Kidney (tissue), 14 donors: Measurements from ENCODE around the gene DISP3. TPM values are rescaled to one million over a fixed set of nuclear protein-coding genes. Genes with fewer than 3 reads are reported as not detected.

Experiments
- DNase-seq, 5 donors: peaks; one replicate each; pipeline ENCODE4 v3.0.0-alpha.2; 2013 to 2020
- FAIRE-seq: peaks from 2 replicates; lab custom pipeline; 2012; peaks lifted over from hg19 to GRCh38; lab: Jason Lieb, UNC
- H3K27ac ChIP-seq, 2 donors: one replicate each; pipeline ENCODE4 v1.7.0; 2013; ENCODE audit warnings: low read depth in 2 of 2, low read length in 2 of 2, inconsistent platforms in 1 of 2
- H3K27me3 ChIP-seq: one replicate; pipeline ENCODE4 v1.7.1; 2013; ENCODE audit warnings: low read length, inconsistent platforms; ENCODE audit not compliant: control insufficient read depth, insufficient read depth
- H3K36me3 ChIP-seq, 3 donors: one replicate each; pipeline versions ENCODE4 v1.7.0 to v1.7.1; 2013; ENCODE audit warnings: low read length in 3 of 3, control low read depth in 1 of 3, inconsistent platforms in 1 of 3; ENCODE audit not compliant: insufficient read depth in 3 of 3, control insufficient read depth in 2 of 3
- H3K4me1 ChIP-seq, 3 donors: one replicate each; pipeline versions ENCODE4 v1.7.0 to v1.7.1; 2013; ENCODE audit warnings: low read length in 3 of 3, inconsistent platforms in 1 of 3, low read depth in 1 of 3; ENCODE audit not compliant: control insufficient read depth in 2 of 3, insufficient read depth in 2 of 3
- H3K4me3 ChIP-seq, 3 donors: one replicate each; pipeline versions ENCODE4 v1.7.0 to v1.8.1; 2013; ENCODE audit warnings: low read length in 3 of 3, control low read depth in 1 of 3, inconsistent platforms in 1 of 3
- H3K9ac ChIP-seq, 3 donors: one replicate each; pipeline versions ENCODE4 v1.7.0 to v1.7.1; 2013; ENCODE audit warnings: low read length in 3 of 3, control low read depth in 1 of 3, inconsistent platforms in 1 of 3
- H3K9me3 ChIP-seq, 3 donors: one replicate each; pipeline versions ENCODE4 v1.7.0 to v1.7.1; 2013; ENCODE audit warnings: low read length in 3 of 3, control low read depth in 1 of 3, inconsistent platforms in 1 of 3; ENCODE audit not compliant: control insufficient read depth in 2 of 3, insufficient read depth in 1 of 3
- intact Hi-C: fragments of 100-400 bp; cut with DNase I; formaldehyde crosslinking; loops from one replicate; pipeline ENCODE4 v1.11.1; 2022
- polyA plus RNA-seq: library from polyadenylated mRNA; stranded (reverse); fragments of 350-450 nt; fragmentation: Illumina TruSeq; extraction: RNeasy Lipid Tissue Mini Kit (QIAGEN cat#74804); gene quantifications from one replicate; pipeline ENCODE4 v1.2.3, GENCODE V29; 2014; ENCODE audit warnings: low read depth, low replicate concordance; ENCODE audit not compliant: insufficient read depth
- total RNA-seq: library from RNA; stranded (reverse); fragmentation: NEBNext Ultra II Directional; extraction: Animal tissue kit (Norgen Biotek cat#: 25700); gene quantifications from one replicate; pipeline ENCODE4 v1.2.1, GENCODE V29; 2021
- TF ChIP-seq, protein P1 (sequence below): IDR thresholded peaks from 3 replicates; pipeline ENCODE4 v1.5.1; 2012; ENCODE audit warnings: mild to moderate bottlenecking, moderate library complexity, borderline replicate concordance; ENCODE audit not compliant: insufficient read depth; ENCODE audit errors: extremely low read depth
- donor health status: control.
- donor health status: control.
- donor health status: control.
- donor health status: control.
- donor health status: control.
- donor health status: DM: yes; HTN: yes; CAD: no.
- donor health status: Normal renal cell carcinoma (clear cell type).

DISP3 gene
- total and polyA plus RNA-seq, 2 donors from 2014 or later, result 0.19 TPM; not detected in 1

- intact Hi-C loops, result no loop called here
- H3K9ac ChIP-seq, result no peak overlapping the region
- H3K36me3 ChIP-seq, result no peaks in the 10 kb centered on the region
- DNase-seq, result no peak
- H3K27ac ChIP-seq, result no peak overlapping the region
- no peaks in the 10 kb centered on the region for H3K4me1 ChIP-seq
- no peak for FAIRE-seq
- H3K27me3 ChIP-seq, result no peaks in the 10 kb centered on the region
- TF ChIP-seq, protein P1, sequence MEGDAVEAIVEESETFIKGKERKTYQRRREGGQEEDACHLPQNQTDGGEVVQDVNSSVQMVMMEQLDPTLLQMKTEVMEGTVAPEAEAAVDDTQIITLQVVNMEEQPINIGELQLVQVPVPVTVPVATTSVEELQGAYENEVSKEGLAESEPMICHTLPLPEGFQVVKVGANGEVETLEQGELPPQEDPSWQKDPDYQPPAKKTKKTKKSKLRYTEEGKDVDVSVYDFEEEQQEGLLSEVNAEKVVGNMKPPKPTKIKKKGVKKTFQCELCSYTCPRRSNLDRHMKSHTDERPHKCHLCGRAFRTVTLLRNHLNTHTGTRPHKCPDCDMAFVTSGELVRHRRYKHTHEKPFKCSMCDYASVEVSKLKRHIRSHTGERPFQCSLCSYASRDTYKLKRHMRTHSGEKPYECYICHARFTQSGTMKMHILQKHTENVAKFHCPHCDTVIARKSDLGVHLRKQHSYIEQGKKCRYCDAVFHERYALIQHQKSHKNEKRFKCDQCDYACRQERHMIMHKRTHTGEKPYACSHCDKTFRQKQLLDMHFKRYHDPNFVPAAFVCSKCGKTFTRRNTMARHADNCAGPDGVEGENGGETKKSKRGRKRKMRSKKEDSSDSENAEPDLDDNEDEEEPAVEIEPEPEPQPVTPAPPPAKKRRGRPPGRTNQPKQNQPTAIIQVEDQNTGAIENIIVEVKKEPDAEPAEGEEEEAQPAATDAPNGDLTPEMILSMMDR, result no peak
- H3K9me3 ChIP-seq, result no peaks in the 10 kb centered on the region
- no peak overlapping the region for H3K4me3 ChIP-seq
Measured at GRCh38 chr1:11481019-11481418, 2.1 kb downstream of the DISP3 start.

DNA sequence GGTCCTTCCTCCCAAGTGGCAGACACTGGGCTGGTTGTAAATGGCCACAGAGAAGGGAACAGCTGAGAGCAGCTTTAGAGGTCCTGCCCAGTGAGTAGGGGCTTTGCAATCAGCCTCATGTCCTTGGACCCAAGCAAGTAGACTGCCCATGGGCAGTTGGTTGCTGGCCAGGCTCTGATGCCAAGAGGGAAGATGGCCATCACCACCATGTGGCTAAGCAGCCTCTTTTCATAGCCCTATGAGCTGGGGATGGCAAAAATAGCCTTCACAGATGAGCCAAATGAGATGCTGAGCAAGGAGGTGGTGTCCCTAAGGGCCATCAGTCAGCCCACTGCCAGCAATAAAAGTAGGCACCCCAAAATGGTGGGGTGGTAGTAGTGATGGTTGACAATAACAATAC is 3.2 kb downstream of the DISP3 start:
- TF ChIP-seq, protein P1, result no peak
- H3K27me3 ChIP-seq, result no peaks in the 10 kb centered on the region
- FAIRE-seq, result no peak

DNA sequence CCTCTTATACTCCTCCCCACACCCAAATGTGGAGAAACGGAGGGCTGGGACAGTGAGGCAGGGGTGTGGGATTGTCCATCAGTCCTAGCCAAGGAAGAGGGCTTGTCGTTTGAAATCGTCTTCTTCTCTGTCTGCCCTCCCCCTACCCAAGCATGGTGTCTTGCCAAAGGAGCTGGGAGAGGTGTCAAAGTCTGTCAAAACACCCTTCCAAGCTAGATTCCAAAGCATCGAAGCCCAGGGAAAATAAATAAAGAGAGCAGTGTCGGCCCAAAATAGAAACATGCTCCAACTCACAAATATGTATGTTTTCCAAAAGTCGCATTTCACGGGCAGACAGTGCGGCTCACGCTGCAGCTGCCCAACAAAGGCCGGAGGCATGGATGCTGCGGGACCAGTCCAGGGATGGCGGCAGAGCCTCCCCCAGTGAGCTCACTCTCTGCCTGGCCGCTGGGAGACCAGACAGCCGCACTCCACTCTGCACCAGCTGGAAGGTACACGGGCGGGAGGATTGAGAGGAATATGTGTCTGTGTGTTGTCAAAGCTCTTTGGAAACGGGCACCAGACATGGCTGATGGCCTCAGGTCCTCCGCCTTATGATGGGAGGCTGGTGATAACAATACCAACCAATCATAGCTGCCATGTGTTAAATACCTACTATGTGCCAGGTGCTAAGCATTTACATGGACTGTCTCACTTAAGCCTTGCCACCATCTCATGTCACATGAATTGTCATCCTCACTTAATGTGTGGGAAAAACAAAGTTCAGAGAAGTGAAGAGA is 3.9 kb downstream of the DISP3 start:
- H3K9me3 ChIP-seq, result no peaks in the 10 kb centered on the region
- H3K36me3 ChIP-seq, result no peaks in the 10 kb centered on the region
- FAIRE-seq (no peak), DNase-seq (no peak)
- no peaks in the 10 kb centered on the region for H3K4me1 ChIP-seq
- intact Hi-C loops, result no loop called here
- H3K27ac ChIP-seq, result no peak overlapping the region
- no peak overlapping the region for H3K4me3 ChIP-seq
- H3K9ac ChIP-seq, result no peak overlapping the region
- H3K27me3 ChIP-seq, result no peaks in the 10 kb centered on the region
- TF ChIP-seq, protein P1, result no peak

More for the DNA sequence above, 3.2 kb downstream of the DISP3 start:
- intact Hi-C loops, result no loop called here
- Histone ChIP-seq H3K27ac (no peak overlapping the region), H3K9me3 (no peaks in the 10 kb centered on the region), H3K4me3 (no peak overlapping the region), H3K9ac (no peak overlapping the region), H3K4me1 (no peaks in the 10 kb centered on the region), H3K36me3 (no peaks in the 10 kb centered on the region)
- DNase-seq, result no peak
